Type B pancreatic cell (in vitro differentiated cells): ENCODE data around the gene SLC30A4. TPM values are rescaled to one million over a fixed set of nuclear protein-coding genes. Genes with fewer than 3 reads are reported as not detected.

Experiments used
- DNase-seq: peaks from one replicate; pipeline ENCODE4 v3.0.0; 2021; ENCODE audit warnings: mixed read lengths; ENCODE audit not compliant: unreplicated experiment; ENCODE audit errors: extremely low spot score
- H3K27ac Mint-ChIP-seq: 2 replicates; pipeline ENCODE4 v1.8.0; 2021; ENCODE audit warnings: mild to moderate bottlenecking, mixed read lengths
- H3K27me3 Mint-ChIP-seq: 2 replicates; pipeline ENCODE4 v1.8.0; 2021; ENCODE audit warnings: mixed read lengths
- H3K36me3 Mint-ChIP-seq: 2 replicates; pipeline ENCODE4 v1.8.0; 2021; ENCODE audit warnings: mixed read lengths
- H3K4me1 Mint-ChIP-seq: one replicate; pipeline ENCODE4 v1.8.0; 2021; ENCODE audit warnings: mixed read lengths; ENCODE audit not compliant: unreplicated experiment
- H3K4me3 Mint-ChIP-seq: 2 replicates; pipeline ENCODE4 v1.8.0; 2021; ENCODE audit warnings: mild to moderate bottlenecking, mixed read lengths
- H3K9me3 Mint-ChIP-seq: 2 replicates; pipeline ENCODE4 v1.8.0; 2021; ENCODE audit warnings: mixed read lengths
- CTCF ChIP-seq: fragments of 200-600 bp; sonication (generic); conservative IDR thresholded peaks from 2 replicates; pipeline ENCODE4 v1.5.0; 2021; ENCODE audit warnings: antibody characterized with exemption, mild to moderate bottlenecking
- total RNA-seq: library from RNA; stranded (reverse); gene quantifications from 2 replicates; pipeline ENCODE4 v1.2.1, GENCODE V29; 2021; ENCODE audit warnings: low replicate concordance

SLC30A4 gene
- total RNA-seq, 1 donor from 2014 or later, result 7.2 TPM

GRCh38 chr15:45448066-45448915 lies 74.3 kb downstream of the SLC30A4 start:
- DNase-seq, result no peak
- no peaks in the 10 kb centered on the region for H3K36me3 Mint-ChIP-seq
- H3K4me1 Mint-ChIP-seq, result peaks cover 4% of the 10 kb centered on the region
- TF ChIP-seq CTCF, result no peak
- no peak overlapping the region for H3K4me3 Mint-ChIP-seq
- H3K27me3 Mint-ChIP-seq, result no peaks in the 10 kb centered on the region
- H3K9me3 Mint-ChIP-seq, result no peaks in the 10 kb centered on the region
- H3K27ac Mint-ChIP-seq, result no peak overlapping the region

GRCh38 chr15:45443645-45444044 lies 78.9 kb downstream of the SLC30A4 start:
- no peak for TF ChIP-seq CTCF
- H3K4me1 Mint-ChIP-seq, result peaks cover 9% of the 10 kb centered on the region
- no peaks in the 10 kb centered on the region for H3K36me3 Mint-ChIP-seq
- no peaks in the 10 kb centered on the region for H3K9me3 Mint-ChIP-seq
- no peak overlapping the region for H3K4me3 Mint-ChIP-seq
- DNase-seq, result no peak
- H3K27me3 Mint-ChIP-seq, result no peaks in the 10 kb centered on the region
- H3K27ac Mint-ChIP-seq, result no peak overlapping the region

GRCh38 chr15:45442507-45443135 lies 79.9 kb downstream of the SLC30A4 start:
- peaks cover 9% of the 10 kb centered on the region for H3K4me1 Mint-ChIP-seq
- no peaks in the 10 kb centered on the region for H3K9me3 Mint-ChIP-seq
- H3K27ac Mint-ChIP-seq, result no peak overlapping the region
- DNase-seq, result no peak
- no peaks in the 10 kb centered on the region for H3K36me3 Mint-ChIP-seq
- TF ChIP-seq CTCF, result no peak
- H3K27me3 Mint-ChIP-seq, result no peaks in the 10 kb centered on the region
- no peak overlapping the region for H3K4me3 Mint-ChIP-seq

GRCh38 chr15:45441686-45442085 lies 80.9 kb downstream of the SLC30A4 start:
- no peak for DNase-seq
- Mint-ChIP-seq H3K27me3 (no peaks in the 10 kb centered on the region), H3K9me3 (no peaks in the 10 kb centered on the region), H3K4me1 (peaks cover 9% of the 10 kb centered on the region), H3K27ac (no peak overlapping the region), H3K4me3 (no peak overlapping the region), H3K36me3 (no peaks in the 10 kb centered on the region)
- TF ChIP-seq CTCF, result no peak

GRCh38 chr15:45441036-45441435 lies 81.5 kb downstream of the SLC30A4 start:
- no peak for TF ChIP-seq CTCF
- Mint-ChIP-seq H3K27me3 (no peaks in the 10 kb centered on the region), H3K4me1 (peaks cover 9% of the 10 kb centered on the region), H3K36me3 (no peaks in the 10 kb centered on the region), H3K27ac (no peak overlapping the region), H3K4me3 (no peak overlapping the region), H3K9me3 (no peaks in the 10 kb centered on the region)
- DNase-seq, result no peak
